SJCRH30 (cell line): ENCODE data around the gene ANP32E. TPM values are rescaled to one million over a fixed set of nuclear protein-coding genes. Genes with fewer than 3 reads are reported as not detected.
"Not testable (repeated sequence)": the region's sequence is repeated elsewhere in the genome, so short reads cannot be mapped to it uniquely, and the experiment has no call there.

ENCODE experiments used
- DNase-seq, 2 experiments: peaks; one replicate each; pipeline ENCODE4 v3.0.0-alpha.2; 2015 to 2020
- H3K27ac ChIP-seq: fragments of 250-450 bp; sonication (Bioruptor Pico); 2 replicates; pipeline ENCODE4 v1.5.1; 2020; ENCODE audit warnings: mild to moderate bottlenecking, moderate library complexity
- H3K27me3 ChIP-seq: fragments of 250-450 bp; sonication (Bioruptor Pico); 2 replicates; pipeline ENCODE4 v1.5.1; 2020; ENCODE audit warnings: mild to moderate bottlenecking, moderate library complexity
- H3K36me3 ChIP-seq: fragments of 250-450 bp; sonication (Bioruptor Pico); 2 replicates; pipeline ENCODE4 v1.5.1; 2020; ENCODE audit warnings: mild to moderate bottlenecking, moderate library complexity
- H3K4me1 ChIP-seq: fragments of 250-450 bp; sonication (Bioruptor Pico); 2 replicates; pipeline ENCODE4 v1.5.1; 2020; ENCODE audit warnings: mild to moderate bottlenecking, moderate library complexity
- H3K4me3 ChIP-seq: fragments of 250-450 bp; sonication (Bioruptor Pico); 2 replicates; pipeline ENCODE4 v1.5.1; 2020; ENCODE audit warnings: mild to moderate bottlenecking, moderate library complexity
- H3K9me3 ChIP-seq: fragments of 250-450 bp; sonication (Bioruptor Pico); replicated peaks from 2 replicates; pipeline ENCODE4 v1.5.1; 2020; ENCODE audit warnings: mild to moderate bottlenecking, moderate library complexity
- total RNA-seq: library from RNA; depleted of rRNA; stranded (reverse); fragments of >200 nt; shearing (Covaris generic); gene quantifications from 2 replicates; pipeline ENCODE4 v1.2.3, GENCODE V29; 2014

Gene ANP32E
- total RNA-seq, 1 experiment from 2014 or later: 92.1 TPM

DNA sequence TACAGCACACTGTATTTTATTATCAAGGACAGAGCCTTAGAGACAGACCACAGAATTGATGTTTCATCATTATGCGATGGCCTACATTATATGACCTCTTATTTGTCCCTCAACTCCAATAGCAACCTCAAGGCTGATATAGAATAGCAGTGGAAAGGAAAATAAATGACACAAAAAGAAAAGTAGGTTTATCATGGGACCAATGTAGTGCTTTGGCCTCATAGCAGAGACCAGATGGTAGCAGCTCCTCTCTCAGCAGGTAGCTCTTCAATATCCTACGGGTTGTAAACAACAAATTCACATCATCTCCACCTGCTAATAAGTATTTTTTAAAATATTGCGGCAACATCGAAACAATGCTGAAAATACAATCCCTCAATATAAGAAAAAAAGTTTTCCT is 25.2 kb downstream of the ANP32E start:
- H3K4me3 ChIP-seq: no peak overlapping the region
- H3K4me1 ChIP-seq: no peaks in the 10 kb centered on the region
- no peaks in the 10 kb centered on the region for H3K27me3 ChIP-seq
- no peak overlapping the region for H3K27ac ChIP-seq
- DNase-seq: no peak
- no peaks in the 10 kb centered on the region for H3K36me3 ChIP-seq
- H3K9me3 ChIP-seq: no peaks in the 10 kb centered on the region

DNA sequence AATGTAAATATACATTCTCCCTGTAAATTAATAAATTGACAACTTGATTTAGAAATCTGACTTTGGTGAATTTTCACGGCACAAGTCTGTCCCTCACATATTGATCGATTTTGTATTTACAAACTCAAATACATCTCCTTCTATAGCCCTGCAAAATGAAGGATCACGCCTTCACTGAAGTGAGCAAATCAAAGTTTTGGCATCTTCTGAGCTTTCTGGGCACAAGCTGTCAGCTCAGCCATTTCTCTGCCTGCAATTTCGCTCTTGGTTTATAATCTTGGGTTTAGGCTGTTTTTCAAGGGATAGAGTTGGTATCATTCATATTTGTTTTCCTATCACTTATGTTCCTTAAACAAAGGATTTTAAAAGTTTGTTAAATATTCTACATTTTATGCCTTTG is 25.8 kb downstream of the ANP32E start:
- Histone ChIP-seq H3K36me3 (no peaks in the 10 kb centered on the region), H3K27ac (no peak overlapping the region), H3K4me1 (no peaks in the 10 kb centered on the region), H3K27me3 (no peaks in the 10 kb centered on the region), H3K4me3 (no peak overlapping the region), H3K9me3 (no peaks in the 10 kb centered on the region)
- DNase-seq: no peak

DNA sequence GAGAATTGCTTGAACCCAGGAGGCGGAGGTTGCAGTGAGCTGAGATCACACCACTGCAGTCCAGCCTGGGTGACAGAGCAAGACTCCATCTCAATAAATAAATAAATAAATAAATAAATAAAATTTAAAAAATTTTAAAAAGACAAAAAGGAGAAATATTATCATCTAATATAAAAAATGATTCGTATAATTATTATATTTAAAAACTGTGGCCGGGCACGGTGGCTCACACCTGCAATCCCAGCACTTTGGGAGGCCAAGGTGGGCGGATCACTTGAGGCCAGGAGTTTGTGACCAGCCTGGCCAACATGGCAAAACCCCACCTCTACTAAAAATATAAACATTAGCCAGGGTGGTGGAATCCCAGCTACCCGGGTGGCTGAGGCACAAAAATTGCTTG is 27.5 kb downstream of the ANP32E start:
- H3K4me3 ChIP-seq, H3K27ac ChIP-seq, H3K4me1 ChIP-seq, H3K9me3 ChIP-seq, DNase-seq, H3K36me3 ChIP-seq, H3K27me3 ChIP-seq: not testable (repeated sequence)

DNA sequence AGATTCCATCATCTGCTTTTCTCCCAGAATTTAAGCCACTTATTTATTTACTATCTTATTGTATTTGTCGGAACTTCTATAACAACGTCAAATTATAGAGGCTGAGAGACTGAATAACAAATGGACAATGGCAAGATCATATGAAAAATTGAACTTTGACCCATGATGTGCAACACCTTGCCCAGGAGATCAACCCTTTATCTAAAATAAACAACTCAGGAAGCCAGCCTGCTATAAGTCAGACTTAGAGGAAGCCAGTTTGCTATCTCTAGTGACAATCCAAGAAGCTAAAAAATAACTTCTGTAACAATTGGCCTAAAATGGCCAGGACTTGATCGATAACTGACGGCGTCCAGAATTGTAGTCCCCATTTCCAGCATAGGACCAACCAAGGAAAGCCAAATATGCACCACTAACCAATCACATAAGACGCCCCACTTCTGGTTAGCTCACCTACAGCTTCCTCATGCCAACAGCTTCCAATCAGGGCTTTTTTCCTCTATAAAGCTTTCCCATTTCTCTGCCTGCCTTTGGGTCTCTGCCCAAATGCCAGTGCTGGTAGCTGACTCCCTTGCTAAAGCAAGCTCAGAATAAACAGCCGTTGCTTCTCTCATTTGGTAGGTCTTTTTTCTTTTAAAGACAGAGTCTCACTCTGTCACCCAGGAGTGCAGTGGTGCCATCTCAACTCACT is 28.5 kb downstream of the ANP32E start:
- H3K4me1 ChIP-seq: no peaks in the 10 kb centered on the region
- no peak for DNase-seq
- no peak overlapping the region for H3K4me3 ChIP-seq
- H3K27me3 ChIP-seq: no peaks in the 10 kb centered on the region
- H3K36me3 ChIP-seq: no peaks in the 10 kb centered on the region
- no peaks in the 10 kb centered on the region for H3K9me3 ChIP-seq
- no peak overlapping the region for H3K27ac ChIP-seq

- Histone ChIP-seq H3K4me3 (no peak overlapping the region), H3K9me3 (no peaks in the 10 kb centered on the region), H3K27ac (no peak overlapping the region), H3K4me1 (no peaks in the 10 kb centered on the region), H3K36me3 (no peaks in the 10 kb centered on the region), H3K27me3 (no peaks in the 10 kb centered on the region)
- no peak for DNase-seq
These were observed 39.5 kb downstream of the ANP32E start for GRCh38 chr1:150196417-150196816.

GRCh38 chr1:150194381-150195031 is 41.4 kb downstream of the ANP32E start:
- Histone ChIP-seq H3K36me3 (no peaks in the 10 kb centered on the region), H3K9me3 (no peaks in the 10 kb centered on the region), H3K4me1 (no peaks in the 10 kb centered on the region), H3K4me3 (no peak overlapping the region), H3K27ac (no peak overlapping the region), H3K27me3 (no peaks in the 10 kb centered on the region)
- DNase-seq: no peak

DNA sequence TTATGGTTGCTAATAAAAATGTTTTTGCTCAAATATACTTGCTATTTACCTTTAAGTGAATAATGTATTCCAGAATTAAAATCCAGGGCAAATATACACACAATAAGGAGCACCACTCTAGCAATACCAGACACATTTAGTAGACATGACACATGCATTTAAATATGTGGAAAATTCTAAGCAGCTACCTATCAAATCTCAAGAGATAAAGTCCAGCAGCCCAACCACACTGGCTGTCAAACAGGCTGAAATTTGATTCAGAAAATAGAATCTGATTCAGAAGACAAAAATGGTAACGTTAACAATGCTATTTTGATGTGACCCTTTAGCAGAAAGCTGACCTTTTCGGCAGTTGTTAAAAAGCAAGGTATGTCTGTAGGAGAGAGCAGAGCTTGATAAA is 43.9 kb downstream of the ANP32E start:
- Histone ChIP-seq H3K27me3 (no peaks in the 10 kb centered on the region), H3K9me3 (no peaks in the 10 kb centered on the region), H3K4me1 (0 out of 2 replicates have a peak, but pooled peaks cover 3% of the 10 kb centered on the region), H3K36me3 (no peaks in the 10 kb centered on the region), H3K27ac (peak overlapping the region; percentile 36), H3K4me3 (no peak overlapping the region)
- DNase-seq: no peak

- Histone ChIP-seq H3K27me3 (no peaks in the 10 kb centered on the region), H3K9me3 (no peaks in the 10 kb centered on the region), H3K27ac (no peak overlapping the region), H3K4me3 (no peak overlapping the region), H3K36me3 (no peaks in the 10 kb centered on the region), H3K4me1 (0 out of 2 replicates have a peak, but pooled peaks cover 3% of the 10 kb centered on the region)
- no peak for DNase-seq
These were observed 48.4 kb downstream of the ANP32E start for GRCh38 chr1:150187560-150187931.

DNA sequence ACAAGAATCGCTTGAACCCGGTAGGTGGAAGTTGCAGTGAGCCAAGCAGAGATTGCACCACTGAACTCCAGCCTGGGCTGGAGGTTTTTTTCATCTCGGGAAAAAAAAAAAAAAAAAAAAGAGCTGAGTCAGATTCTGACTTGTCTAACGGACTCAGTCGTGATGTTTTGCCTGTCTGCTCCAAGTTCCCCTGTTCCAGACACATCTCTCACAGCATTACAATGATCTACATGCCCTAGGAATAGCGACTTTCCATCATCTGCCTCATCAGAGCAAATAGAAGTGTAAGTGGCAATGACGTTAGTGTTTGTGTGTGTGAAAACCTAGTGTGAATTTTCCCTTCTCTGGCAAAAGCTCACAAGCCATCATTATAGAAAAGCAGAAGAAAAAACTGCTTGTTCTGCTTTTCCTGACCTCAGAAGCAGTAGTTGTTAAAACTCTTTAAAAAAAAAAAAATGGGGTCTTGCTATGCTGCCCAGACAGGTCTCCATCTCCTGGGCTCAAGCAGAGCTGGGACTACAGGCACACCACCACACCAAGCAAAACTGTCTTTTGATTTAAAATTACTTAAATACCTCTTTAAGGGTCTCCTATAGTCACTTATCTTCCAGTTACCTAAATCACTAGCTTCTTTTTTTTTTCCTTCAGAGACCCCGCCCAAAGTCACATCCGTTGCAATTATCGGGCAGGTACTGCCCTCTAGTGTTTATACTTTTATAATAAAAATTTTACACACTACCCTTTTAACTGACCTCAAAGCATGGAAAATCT is 48.9 kb downstream of the ANP32E start:
- H3K36me3 ChIP-seq: no peaks in the 10 kb centered on the region
- peak in 1 of 2 experiments; percentile 64 for DNase-seq
- 0 out of 2 replicates have a peak, but pooled peaks cover 3% of the 10 kb centered on the region for H3K4me1 ChIP-seq
- no peaks in the 10 kb centered on the region for H3K27me3 ChIP-seq
- no peak overlapping the region for H3K27ac ChIP-seq
- no peak overlapping the region for H3K4me3 ChIP-seq
- H3K9me3 ChIP-seq: no peaks in the 10 kb centered on the region

- H3K4me3 ChIP-seq, H3K27me3 ChIP-seq, H3K9me3 ChIP-seq, H3K36me3 ChIP-seq, H3K4me1 ChIP-seq, DNase-seq, H3K27ac ChIP-seq: not testable (repeated sequence)
These were observed 49.5 kb downstream of the ANP32E start for GRCh38 chr1:150186438-150186788.

- no peaks in the 10 kb centered on the region for H3K36me3 ChIP-seq
- H3K4me1 ChIP-seq: 0 out of 2 replicates have a peak, but pooled peaks cover 3% of the 10 kb centered on the region
- no peak overlapping the region for H3K4me3 ChIP-seq
- no peak for DNase-seq
- H3K27me3 ChIP-seq: no peaks in the 10 kb centered on the region
- no peak overlapping the region for H3K27ac ChIP-seq
- no peaks in the 10 kb centered on the region for H3K9me3 ChIP-seq
These were observed 50.4 kb downstream of the ANP32E start for GRCh38 chr1:150185481-150185880.

- Histone ChIP-seq H3K4me3 (no peak overlapping the region), H3K4me1 (0 out of 2 replicates have a peak, but pooled peaks cover 3% of the 10 kb centered on the region), H3K9me3 (no peaks in the 10 kb centered on the region), H3K27ac (no peak overlapping the region), H3K27me3 (no peaks in the 10 kb centered on the region), H3K36me3 (no peaks in the 10 kb centered on the region)
- no peak for DNase-seq
These were observed 52.9 kb downstream of the ANP32E start for GRCh38 chr1:150183061-150183460.

DNA sequence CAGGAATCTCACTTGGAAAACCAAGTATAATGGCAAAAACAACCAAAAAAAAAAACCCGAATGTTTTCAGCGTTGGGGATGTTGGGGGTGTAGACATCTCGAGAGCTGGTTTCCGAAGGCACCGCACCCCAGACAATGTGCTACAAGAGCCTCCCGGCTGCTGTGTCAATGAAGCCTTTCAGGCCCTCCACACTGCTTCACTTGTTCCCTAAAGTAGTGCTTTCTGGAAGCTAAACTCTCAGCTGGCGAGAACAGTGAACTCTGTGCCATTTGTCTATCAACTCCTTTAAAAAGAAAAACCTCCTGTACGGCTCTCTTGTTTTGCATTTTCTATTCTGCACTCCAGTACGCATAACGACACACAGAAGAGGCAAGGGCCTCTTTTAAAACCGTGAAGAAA is 53.7 kb downstream of the ANP32E start:
- Histone ChIP-seq H3K9me3 (no peaks in the 10 kb centered on the region), H3K27me3 (no peaks in the 10 kb centered on the region)
- no peak for DNase-seq

DNA sequence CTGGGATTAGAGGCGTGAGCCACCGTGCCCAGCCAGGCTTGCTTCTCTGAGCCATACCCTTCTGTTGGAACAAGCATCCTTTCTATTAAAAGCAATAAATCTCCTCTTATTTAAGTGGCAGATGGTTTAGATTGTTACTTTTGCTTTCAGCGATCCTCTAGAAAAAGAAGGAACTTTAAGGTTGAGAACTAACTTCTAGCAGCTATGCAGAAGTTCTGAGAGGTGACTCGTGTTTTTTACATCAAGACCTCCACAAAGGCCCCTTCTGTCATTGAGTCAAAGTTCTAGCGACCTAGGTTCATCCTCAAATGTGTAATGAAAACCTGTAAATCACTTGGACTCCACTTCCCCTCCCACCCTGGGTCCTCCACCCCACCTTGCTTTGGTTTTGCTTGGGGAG is 55.4 kb downstream of the ANP32E start:
- Histone ChIP-seq H3K27me3 (no peaks in the 10 kb centered on the region), H3K9me3 (no peaks in the 10 kb centered on the region), H3K27ac (no peak overlapping the region), H3K4me3 (no peak overlapping the region), H3K36me3 (no peaks in the 10 kb centered on the region), H3K4me1 (no peaks in the 10 kb centered on the region)
- no peak for DNase-seq

More for the DNA sequence above, 53.7 kb downstream of the ANP32E start:
- no peak overlapping the region for H3K27ac ChIP-seq
- H3K36me3 ChIP-seq: no peaks in the 10 kb centered on the region
- no peaks in the 10 kb centered on the region for H3K4me1 ChIP-seq
- H3K4me3 ChIP-seq: no peak overlapping the region

GRCh38 chr1:150179867-150180266 is 56.0 kb downstream of the ANP32E start:
- Histone ChIP-seq H3K4me1 (no peaks in the 10 kb centered on the region), H3K36me3 (no peaks in the 10 kb centered on the region), H3K27ac (no peak overlapping the region), H3K9me3 (no peaks in the 10 kb centered on the region), H3K27me3 (no peaks in the 10 kb centered on the region), H3K4me3 (no peak overlapping the region)
- no peak for DNase-seq
